Spleen (tissue), 7 donors: Measurements from ENCODE around the gene MYPN.

ENCODE experiments used
- POLR2A ChIP-seq, 3 donors: fragments of 450-650 bp; IDR thresholded peaks; one replicate each; pipeline ENCODE4 v1.5.1; 2017; ENCODE audit warnings: antibody characterized with exemption in 3 of 3, mild to moderate bottlenecking in 1 of 3
- POLR2AphosphoS5 ChIP-seq, 3 donors: sonication (generic); formaldehyde crosslinking; IDR thresholded peaks; one replicate each; pipeline ENCODE4 v1.5.1; 2017; ENCODE audit warnings: antibody characterized with exemption in 3 of 3
- TF ChIP-seq, protein P1 (sequence below), 11 experiments: fragments of 200-600 bp in 7 of 11; fragments of 450-650 bp in 4 of 11; sonication (generic) in 4 of 11; IDR thresholded peaks in 8 of 11; conservative IDR thresholded peaks in 3 of 11; 1 replicate in 7 of 11; 2 replicates in 4 of 11; pipeline versions ENCODE4 v1.4.0 to v1.8.0; 2016 to 2021; ENCODE audit warnings: antibody characterized with exemption in 11 of 11, inconsistent platforms in 4 of 11, mild to moderate bottlenecking in 1 of 11
- donor health status: DM: no; HTN: no; CAD: no; lungs with moderate emphysema.
- donor health status: DM: no; HTN: no; CAD: no.
- donor health status: DM: no; HTN: no; CAD: no.

DNA sequence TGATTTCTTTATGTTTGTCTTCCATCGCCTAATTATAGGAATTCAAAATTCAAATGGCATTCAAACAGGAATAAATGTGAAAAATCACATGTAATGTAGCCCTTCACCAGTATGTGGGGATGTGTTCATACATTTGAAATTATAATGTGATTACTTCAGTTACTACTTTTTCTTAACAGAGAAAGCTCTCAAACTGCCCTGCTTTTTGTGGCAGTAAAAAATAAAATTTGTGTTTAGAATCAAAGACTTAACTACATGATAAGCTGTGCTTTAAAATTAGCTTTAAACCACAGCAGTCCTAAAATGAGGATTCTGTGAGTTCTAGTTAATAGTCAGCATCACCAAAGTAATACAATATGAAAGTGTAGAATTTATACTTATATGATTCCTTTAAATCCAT lies 26.4 kb upstream of the MYPN start:
- TF ChIP-seq POLR2A (IDR thresholded peaks at IDR 0.05) (no peak), POLR2AphosphoS5 (IDR thresholded peaks at IDR 0.05) (no peak)
- TF ChIP-seq, protein P1, sequence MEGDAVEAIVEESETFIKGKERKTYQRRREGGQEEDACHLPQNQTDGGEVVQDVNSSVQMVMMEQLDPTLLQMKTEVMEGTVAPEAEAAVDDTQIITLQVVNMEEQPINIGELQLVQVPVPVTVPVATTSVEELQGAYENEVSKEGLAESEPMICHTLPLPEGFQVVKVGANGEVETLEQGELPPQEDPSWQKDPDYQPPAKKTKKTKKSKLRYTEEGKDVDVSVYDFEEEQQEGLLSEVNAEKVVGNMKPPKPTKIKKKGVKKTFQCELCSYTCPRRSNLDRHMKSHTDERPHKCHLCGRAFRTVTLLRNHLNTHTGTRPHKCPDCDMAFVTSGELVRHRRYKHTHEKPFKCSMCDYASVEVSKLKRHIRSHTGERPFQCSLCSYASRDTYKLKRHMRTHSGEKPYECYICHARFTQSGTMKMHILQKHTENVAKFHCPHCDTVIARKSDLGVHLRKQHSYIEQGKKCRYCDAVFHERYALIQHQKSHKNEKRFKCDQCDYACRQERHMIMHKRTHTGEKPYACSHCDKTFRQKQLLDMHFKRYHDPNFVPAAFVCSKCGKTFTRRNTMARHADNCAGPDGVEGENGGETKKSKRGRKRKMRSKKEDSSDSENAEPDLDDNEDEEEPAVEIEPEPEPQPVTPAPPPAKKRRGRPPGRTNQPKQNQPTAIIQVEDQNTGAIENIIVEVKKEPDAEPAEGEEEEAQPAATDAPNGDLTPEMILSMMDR (IDR thresholded peaks at IDR 0.05 in 8 of 11, conservative IDR thresholded peaks at IDR 0.05 in 3 of 11), result peak in 2 of 11 experiments; percentile 6 to 19
